Islet precursor cell (in vitro differentiated cells): ENCODE measurements around the gene POLD4.
A peak's percentile ranks its signal among the peaks of the same experiment; 100 is the strongest.

ENCODE experiments used
- DNase-seq: peaks from one replicate; pipeline ENCODE4 v3.0.0-alpha.2; 2018

POLD4 gene

DNA sequence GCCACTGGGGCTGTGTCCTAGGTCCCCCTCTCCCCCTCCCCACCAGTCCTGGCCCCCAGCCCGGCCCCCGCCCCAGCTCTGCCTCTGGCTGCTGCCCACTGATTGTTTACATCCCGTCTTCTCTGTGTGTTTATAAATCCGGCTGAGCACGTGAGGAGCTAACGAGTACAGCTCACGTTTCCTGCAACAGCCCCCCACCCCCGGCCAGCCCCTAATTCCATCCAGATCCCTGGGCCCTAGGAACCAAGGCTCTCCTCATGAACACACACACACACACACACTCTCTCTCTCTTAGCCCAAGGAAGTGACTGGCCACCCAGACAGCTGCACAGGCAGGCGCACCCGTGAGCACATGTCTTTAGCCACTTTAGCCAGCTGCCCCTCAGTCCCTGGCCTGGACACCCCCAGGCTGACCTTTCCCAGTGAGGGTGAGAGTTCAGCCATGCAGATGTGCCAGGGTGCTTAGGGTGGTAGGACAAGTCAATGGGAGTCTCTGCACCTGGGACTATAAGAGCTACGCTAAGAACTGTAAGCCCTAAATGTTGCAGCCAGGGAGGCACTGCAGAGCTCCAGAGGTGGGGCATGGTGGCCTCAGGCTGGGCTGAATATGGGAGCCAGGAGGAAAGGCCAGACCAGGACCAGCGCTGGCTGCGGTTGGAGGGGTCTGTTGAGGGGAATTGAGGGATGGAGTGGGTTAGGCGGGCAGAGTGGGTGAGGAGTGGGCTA lies 17.2 kb upstream of the POLD4 start:
- DNase-seq, result no peak

DNA sequence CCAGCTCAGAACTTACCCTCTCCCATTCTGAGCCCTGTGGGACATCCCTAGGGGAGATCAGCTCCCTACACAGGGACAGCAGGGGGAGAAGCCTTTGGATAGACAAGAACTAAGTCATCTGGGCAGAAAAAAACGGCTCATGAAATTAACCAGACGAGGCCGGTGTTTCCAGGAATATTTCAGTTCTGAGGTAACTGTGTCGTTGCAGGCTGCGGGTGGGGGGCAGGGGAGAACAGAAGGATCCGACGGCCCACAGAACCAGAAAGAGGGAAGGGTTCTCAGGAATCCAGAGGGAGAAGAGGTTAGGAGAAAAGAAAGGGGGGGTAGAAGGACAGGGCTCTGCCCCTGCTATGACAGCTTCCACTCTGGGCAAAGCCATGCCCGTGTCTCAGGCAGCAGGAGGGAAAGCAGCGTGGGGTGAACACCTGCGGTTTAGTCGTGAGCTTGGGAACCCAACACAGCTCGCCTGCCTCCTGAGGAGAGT lies 16.5 kb upstream of the POLD4 start:
- DNase-seq, result peak; percentile 69

DNA sequence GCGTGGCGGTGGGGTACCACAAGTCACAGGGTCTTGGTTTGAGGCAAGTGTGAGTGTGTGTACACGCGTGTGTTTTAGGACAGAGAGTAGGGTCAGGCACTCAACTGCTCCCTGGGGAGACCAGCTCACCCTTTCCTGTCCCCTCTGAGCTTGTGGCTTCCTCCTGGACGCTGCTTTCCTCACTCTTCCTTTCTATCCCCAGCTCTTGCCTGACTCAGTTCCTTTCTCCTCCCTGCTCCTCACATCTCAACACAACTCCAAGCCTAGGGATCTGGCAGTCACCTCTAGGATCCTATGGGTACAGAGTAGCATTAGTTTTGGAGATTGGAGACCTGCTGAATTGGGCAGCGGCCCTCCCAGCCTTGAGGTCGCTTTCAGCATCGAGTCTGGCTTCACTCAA lies 15.9 kb upstream of the POLD4 start:
- no peak for DNase-seq

- no peak for DNase-seq
Measured at GRCh38 chr11:67368621-67369020, 15.3 kb upstream of the POLD4 start.

DNA sequence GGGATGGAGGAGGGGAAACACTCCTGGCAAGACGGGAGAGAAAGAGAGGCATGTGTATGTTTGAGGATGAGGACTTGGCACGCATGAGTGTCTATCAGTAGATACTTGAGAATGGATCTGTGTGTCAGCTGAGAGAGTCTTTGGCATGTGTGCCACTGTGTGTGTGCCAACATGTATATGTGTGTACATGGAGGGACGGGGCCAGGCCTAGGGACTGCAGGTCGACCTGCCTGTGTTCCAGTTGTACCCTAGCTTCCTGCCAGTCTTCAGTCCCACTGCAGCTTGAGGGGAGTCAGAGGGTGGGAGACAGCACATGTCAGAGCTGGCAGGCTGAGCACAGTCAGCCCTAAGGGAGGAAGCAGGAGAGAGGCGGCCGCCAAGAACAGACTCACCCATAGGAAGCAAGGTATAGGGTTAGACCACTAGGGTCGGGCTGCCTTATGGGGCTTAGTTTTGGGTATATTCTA lies 14.4 kb upstream of the POLD4 start:
- no peak for DNase-seq

- DNase-seq, result no peak
Measured at GRCh38 chr11:67366961-67367760, 13.8 kb upstream of the POLD4 start.

DNA sequence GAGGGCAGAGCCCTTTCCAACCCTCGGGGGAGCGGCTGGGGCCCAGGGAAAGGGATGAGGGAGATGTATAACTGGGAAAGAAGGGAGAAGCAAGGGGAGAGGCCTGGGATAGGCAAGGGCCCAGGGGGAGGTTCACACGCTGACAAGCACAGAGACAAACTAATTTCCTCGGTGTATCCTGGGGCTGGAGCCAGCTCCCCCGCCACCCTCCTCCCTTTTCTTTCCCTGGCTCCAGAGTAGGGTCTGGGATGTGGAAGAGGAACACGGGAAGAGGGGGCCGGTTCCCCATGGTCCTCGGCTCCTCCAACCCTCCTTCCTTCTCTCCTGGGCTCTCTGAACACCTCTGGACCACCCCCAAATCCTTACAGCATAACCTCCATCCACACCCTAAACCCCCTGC lies 13.2 kb upstream of the POLD4 start:
- DNase-seq, result no peak

DNA sequence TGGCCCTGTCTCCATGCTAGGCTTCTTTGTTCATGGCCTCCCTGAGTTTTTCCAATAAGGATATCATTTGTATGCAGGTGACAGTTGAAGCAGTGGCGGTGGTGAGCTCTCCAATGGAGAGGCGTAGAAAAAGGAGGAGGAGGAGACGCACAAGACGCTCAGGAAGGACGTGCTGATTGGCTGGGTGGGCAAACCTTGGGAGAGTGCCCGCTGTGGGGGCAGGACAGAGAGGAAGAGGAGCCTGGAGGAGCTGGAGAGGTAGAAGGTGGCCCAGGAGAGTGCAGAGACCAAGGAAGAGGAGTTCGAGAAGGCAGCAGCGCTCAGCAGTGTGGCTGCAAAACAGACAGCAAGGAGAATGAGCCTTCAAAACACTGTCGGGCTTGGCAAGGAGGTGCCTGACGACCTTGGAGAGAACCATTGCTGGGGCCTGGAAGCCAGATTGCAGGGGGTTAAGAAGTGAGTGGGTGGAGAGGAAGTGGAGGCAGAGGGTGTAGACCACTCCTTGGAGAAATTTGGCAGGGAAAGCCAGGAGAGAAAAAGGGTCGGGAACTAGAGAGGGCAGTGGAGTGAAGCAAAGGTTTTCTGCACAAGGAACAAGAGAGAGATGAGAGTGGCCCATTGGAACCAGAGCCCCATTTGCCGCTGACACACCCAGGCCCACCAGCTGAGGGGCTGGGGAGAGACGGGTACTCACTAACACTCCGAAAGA lies 12.5 kb upstream of the POLD4 start:
- no peak for DNase-seq

DNA sequence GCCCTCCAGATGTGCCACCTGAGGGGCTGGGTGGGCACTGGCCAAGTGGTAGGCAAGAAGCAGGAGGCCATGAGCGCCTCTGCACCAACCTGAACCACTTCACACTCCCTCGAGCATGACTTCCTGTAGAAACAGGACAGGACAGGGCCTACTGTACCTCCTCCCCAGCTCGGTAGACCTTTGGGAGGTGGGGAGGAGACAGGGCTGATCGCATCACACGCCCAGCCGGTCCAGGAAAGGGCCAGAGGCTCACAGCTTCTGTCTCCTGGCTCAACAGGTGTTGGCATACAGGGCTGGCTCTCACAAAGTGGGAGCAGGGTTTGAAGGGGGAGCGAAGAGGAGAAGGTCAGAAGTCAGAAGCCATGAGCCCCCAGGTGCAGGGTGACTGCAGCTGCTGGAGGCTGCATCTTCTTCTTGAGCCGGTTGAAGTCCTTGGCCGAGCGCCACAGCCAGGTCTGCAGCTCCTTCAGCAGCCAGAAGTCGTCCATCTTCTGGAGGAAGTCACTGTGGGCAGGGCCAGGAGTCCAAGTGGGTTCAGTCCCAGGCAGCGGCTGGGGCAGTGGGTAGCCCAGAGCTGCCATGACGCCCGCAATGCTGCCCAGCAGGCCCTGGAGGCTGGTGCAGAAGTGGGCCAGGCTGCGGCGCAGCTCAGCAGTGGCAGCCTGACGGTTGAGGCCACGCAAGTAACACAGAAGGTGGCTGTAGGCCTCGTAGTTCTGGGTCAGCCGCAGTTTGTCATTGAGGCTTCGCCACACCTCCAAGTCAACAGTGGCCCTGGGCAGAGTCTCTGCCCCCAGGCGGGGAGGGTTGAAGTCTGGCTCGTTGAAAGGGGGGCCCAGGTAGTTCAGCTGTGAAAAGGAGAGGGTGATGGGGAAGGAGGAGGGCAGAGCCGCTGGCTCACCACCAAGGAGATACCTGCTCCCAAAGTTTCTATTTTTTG lies 11.7 kb upstream of the POLD4 start:
- no peak for DNase-seq

DNA sequence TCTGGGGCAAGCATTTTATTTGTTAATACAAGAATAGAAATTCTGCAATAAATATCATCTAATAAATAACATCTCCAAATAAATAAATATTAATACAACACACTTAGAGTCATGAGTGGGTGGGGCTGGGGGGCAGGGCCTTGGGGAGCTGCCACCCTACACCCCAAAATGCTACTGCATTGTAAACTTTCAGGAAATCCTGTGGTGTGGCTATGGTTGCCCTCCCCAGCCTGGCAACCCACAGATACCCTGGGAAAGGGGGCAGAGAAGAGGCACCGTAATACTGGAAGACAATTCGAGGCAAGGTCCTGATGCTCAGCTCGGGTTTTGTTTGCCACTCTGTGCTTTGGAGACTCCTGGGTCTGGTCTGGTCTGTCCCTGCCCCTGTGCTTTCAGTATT lies 10.8 kb upstream of the POLD4 start:
- DNase-seq, result no peak

- DNase-seq, result no peak
Measured at GRCh38 chr11:67357831-67358670, 4.7 kb upstream of the POLD4 start.

- DNase-seq, result peak; percentile 89
Measured at GRCh38 chr11:67356864-67357561, 3.7 kb upstream of the POLD4 start.

DNA sequence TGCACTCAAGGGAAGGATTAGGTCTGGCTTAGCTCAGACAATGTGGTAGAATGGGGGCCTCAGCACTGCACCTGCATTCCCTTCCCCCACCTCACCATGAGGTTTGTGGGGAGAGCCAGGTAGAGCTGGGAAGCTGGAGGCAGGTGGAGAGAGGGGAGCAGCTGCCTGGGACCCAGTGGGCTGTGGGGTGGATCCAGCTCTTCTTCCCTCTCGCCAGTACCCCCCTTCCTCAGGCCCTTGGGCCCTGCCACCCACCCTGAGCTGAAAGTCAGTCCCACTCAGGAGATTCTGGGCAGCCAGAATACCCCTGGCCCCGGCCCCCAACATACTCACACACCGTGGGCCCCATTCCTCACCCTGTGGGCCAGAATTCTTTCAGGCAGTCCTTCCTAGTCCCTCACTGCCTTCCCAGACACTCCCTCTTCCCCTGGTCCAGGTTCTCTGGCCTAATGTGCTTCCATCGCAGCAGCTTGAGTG lies 3.1 kb upstream of the POLD4 start:
- no peak for DNase-seq

GRCh38 chr11:67355794-67356386 lies 2.5 kb upstream of the POLD4 start:
- no peak for DNase-seq

DNA sequence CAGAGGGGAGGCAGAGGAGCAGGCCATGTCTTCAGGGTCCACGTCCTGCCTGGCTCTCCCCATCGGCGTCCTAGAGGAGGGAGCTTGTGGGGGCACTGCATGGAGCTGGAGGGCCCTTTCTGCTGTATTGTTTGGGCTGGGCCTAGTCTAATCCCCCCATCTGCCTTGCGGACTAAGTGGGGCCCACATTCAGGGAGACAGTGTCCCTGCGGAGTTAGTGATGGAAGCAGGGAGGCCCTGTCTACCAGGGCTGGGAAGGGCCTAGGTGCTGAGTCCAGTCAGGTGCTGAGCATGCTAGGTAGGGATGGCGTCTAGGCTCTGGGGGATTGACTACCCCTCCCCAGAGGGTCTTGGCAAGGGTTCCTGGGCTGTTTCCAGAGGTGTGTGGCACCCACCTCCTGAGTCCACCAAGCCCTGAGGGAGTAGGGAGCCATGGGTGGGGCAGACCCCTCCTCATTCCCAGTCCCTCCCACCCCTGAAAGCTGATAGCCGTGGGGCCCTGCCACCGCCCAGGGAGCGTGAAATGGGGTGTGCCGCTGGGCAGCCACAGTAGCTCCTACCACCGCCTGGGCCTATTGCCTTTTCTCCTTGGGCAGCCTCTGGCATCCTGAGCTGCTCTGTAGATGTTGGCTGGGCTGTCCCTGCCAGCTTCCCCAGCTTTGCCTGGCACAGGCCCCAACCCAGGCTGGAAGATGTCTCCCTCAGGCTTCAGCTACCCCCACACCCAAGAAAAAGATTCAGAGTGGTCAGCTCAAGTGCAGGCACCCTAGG lies 1.9 kb upstream of the POLD4 start:
- DNase-seq, result no peak

DNA sequence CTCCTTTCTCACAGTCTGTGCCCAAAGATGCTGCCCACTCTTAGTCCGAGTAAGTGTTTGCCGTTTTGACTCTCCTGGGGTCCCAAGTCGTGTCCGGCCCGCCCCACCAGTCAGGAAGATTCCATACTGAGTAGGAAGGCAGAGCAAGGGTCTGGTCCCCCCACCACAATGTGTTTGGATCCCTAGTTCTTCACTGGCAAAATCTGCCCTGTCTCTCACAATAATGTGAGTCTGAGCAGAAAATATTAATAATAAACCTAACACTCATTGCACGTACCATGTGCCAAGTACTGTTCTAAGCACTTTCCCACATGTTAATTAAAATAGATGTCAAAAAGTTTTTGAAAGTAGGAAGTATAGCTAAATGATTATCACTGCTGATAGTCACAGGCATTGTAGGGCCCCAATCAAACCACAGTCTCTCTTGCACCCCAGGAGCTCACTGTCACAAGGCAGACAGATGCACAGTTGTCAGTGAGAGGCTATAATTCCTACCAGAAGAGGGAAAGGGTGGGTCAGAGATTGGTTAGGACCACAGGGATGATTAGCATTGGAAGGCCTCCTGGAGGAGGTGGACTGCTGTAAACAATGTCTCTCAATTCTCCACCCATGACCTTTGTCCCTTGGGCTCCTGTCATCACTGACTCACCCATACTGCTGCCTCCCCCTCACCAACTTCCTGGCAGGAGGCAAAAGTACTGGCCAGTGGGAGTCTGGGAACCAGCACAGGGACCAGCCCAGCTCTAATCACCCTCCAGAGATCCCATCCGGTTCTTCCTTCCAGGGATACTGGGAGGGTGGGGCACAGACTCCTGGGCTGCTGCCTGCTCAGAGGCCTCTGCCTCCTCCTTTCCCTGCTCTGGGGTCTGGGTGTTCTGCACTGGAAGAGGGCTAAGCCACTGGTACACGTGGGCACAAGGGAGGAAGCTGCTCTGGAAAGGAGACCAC lies 1.0 kb upstream of the POLD4 start:
- DNase-seq, result peak; percentile 98

DNA sequence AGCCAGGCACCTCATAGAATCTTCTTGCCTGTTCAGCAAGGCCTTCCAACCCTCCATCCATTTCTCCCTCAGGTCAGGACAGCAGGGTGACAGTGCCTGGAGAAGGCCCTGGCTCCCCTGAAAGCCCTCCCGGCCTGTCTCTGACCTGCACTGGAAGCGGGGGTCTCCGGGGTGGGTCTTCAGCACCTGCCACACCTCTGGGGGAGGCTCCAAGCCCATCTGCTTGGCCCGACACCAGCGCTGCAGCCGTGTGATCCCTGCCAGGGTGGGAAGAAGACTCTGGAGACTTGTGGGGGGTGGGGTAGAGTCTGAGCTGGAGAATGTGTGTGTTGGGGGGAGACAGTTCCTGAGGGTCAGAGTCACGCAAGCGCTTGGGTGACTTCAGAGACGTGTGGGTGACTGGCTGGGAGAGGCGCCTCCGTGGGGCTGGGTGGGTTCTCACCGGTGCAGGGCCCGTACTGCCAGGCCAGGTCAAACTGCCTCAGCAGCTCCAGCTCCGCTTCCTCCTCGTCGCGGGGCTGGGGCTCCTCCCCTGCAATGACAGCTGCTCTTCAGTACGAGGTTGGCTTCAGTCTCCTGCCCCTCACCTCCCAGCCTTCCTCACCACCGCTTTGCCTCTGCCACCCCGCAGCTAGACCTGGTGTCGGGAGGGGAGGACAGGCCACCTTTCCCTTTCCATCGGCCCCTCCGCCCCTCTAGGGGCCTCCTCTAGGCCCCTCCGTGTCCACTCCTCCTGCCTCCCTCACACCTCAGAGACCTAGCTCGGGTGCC lies 615 bp downstream of the POLD4 start:
- no peak for DNase-seq
